GM18526 (cell line): ENCODE results near the gene SFMBT2.

Source experiments
- POLR2A ChIP-seq: IDR thresholded peaks from 3 replicates; pipeline ENCODE4 v1.6.1; 2011; ENCODE audit not compliant: insufficient read length; ENCODE audit errors: extremely low read depth

The SFMBT2 gene

DNA sequence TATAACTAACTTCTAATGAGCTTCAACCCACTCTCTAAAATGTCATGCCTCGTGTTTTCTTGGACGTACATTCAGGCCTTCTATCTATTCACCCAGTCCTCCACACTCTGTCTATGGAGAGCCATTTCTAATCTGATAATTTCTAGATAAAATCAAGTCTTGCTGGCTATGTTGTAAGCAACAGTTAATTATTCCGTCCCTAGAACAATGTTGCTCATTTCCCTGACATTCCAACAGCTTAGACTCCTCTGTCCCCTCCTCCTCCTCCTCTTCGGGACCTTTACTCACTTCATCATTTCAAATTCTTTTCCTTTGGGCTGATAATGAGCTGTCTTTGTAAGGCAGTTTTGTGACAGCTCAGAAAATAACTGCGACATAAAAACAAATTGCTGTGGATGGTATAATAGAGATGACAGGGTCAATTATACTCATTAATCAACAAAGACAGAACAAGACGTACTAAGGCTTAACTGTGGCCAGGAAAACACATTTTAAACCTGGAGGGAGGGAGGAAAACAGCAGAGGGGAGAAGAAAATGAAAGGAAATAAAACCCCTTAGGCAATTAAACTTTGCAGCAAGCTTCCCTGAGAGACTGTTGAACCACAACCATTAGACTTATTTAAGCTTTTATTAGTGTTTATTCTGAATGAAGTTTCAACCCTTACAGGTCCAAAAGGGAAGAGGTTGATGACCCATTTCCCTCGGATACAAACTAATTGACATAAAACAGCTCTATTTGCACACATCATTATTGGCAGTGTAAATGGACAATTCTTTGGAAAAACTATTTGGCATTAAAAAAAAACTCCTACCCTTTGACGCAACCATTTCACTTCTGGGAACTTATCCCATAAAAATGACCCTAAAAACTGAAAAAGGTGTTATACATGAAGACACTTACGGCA is 179.1 kb downstream of the SFMBT2 start:
- TF ChIP-seq POLR2A: no peak

DNA sequence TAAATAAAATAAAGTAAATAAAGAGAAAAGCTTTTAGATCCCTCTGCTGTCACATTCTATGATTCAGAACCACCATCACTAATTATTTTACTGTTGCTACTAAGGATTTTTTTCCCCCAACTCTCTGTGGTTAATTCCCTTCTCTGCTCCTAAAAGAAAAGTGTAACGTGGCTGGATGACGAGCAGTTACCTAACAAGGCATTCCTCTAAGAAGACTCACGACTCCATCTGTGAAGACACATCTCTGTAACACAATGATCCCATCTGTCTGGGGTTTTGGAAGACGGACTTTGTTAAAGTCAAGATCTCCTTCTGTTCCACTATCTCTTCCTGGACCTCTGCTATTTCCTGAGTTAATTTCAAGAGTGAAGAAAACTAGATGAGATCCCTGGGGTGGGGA is 179.9 kb downstream of the SFMBT2 start:
- TF ChIP-seq POLR2A: no peak

DNA sequence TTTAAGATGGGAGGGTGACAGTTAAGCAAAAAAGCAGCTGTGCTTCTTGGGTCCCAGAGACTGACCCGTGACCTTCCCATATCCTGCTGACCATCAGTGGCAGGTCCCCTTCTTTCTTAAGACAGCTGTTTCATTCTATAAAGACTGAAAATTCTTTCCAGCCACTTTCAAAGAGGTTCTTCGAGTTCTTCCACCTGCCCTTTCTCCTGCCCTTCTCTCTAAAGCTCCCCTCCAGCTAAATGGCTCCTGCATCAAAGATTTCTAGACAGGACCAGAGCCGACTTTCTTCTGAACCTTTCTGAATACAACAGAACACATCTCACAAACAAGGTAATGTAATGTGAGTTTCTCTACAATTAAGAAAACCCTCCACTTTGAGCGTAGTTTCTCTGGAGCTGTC is 180.8 kb downstream of the SFMBT2 start:
- TF ChIP-seq POLR2A: no peak

DNA sequence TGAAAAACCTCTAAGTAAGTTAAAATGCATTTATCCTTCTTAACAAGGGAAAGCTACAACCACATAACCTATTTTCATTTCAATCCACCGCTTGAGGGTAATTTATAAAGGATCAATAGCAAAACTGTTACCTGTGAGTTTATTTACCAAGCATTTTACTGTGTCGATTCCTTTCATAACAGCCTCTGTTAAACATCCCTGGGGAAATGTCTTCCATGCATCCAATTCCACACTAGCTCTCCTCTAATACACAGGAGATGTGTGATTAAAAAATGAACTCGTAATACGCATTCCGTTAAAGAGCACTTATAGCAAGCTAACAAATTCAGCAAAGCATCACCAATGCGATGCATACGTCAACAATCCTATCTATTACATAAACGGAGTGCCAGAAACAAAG is 185.7 kb downstream of the SFMBT2 start:
- TF ChIP-seq POLR2A: no peak

DNA sequence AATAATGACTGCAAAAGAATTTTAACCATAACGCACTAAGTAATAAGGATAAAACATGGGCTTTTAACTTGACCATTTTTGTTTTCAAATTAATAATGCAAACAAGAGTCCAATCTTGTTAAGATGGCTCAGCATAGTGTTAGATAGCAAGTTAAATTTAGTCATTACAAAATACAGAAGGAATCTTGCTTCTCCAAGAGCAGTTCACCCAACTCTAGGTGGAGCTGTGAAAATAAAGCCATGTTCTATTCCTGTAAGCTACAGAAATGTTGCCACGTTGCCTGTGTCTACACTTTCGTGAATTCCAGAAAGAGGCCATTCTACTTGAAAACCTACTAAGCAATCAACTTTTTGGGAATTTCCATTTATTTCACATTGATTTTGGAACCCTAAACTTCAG is 191.9 kb downstream of the SFMBT2 start:
- TF ChIP-seq POLR2A: no peak

DNA sequence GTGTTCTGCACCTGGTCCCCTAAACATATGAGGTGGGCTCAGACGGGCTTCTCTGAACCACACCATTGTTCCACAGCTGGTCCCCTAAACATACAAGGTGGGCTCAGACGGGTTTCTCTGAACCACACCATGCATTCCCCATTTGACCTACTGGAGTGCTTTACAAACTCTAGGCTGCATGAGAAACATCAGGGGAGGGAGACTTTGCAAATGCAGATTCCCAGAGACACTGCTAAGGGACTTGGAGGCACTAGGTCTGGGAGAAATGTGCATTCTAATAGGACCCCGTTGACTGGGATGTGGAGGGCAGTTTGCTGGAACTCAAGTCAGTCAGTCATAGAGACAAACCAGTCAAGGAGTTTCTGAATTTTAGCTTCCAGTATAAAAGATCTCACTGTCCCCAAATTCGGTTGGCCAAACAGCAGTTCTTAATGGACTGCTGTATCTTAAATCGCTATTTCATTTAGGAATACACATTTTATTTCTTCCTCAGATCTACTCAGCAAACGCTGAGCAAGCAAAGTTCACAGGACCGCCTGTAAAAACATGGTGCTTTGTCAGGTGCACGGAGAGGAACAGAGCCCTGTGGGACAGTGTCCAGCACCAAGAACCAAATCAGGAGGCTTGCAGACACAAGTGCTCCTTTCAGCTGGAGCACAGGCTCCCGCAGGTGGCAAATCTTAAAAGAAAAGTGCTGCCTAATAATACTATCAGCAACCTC is 198.8 kb downstream of the SFMBT2 start:
- TF ChIP-seq POLR2A: no peak

DNA sequence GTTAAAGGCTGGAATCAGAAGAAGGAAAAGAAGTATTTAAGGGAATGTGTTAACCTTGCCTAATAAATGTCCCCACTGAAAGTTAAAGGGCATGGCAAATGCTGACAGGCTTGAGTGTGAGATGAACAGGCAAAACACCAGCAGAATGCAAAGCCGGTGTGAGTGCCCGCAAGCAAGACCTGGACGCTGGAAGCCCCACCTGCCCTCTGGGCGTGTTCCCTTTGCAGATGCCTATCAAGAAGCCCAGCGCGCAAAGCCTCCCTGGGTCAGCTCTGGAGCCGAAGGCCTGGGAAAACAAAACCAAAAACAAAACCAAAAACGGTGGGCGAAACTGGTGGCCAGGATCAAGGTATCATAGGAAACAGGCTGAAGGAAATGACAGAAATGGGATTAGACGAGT is 200.3 kb downstream of the SFMBT2 start:
- no peak for TF ChIP-seq POLR2A

DNA sequence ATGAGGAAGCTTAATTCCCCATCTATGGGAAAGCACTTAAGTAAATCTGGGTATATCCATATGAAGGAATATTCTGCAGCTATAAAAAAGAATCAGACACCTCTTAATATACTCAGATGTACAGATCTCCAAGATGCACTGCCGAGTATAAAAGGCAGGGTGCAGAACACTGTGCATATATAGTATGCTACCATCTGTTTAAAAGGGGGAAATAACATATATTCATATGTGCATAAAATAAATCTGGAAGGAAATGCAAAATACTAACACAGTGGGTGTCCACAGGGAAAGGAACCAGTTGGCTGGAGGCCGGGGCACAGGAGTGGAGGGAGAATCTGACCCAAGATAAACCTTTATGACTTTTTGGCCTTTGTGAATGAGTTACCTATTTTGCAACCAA is 201.4 kb downstream of the SFMBT2 start:
- TF ChIP-seq POLR2A: no peak

DNA sequence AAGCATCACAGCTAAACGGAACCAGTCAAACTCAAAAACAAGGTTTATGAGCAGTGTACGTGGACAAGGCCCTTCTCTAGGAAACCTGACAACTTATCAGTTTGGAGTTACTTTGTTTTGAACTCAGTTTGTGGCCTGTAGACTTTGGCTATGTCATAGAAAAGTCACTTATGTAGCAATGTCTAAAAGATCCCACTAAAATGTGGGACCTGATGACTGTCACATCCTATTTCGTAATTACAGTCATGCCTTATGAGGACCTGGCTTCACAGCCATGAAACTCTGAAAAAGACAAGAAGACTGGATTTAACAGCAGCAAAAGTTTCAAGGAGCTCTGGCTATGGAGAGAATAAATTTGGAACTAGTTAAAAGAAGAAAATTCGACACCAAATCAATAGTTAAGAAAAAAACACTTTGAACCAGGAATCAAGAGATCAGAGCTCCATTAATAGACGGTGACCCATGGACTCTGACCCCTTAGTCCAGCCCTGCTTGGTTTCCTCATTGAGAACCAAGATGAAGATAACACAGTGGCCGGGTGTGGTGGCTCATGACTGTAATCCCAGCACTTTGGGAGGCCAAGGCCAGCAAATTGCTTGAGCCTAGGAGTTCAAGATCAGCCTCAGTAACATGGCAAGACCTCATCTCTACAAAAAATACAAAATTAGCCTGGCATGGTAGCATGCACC is 204.3 kb downstream of the SFMBT2 start:
- TF ChIP-seq POLR2A: no peak

DNA sequence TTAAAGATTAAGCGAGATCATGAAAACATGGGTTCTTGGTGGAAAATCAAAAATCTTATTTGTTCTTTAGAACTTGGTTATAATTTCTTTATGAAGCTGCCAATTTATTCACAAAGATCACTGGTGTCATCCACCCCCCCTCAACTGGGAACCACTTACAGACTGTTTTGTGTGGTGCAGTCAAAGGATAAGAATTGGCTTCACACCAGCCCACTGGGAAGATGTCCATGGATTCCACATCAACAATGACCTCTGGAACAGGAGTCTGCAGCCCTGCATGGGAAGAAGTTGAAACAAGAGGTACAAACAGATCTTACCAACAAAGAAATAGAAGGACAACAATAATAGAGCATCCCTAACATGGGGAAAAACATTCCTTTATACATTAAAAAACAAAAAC is 205.2 kb downstream of the SFMBT2 start:
- TF ChIP-seq POLR2A: no peak

DNA sequence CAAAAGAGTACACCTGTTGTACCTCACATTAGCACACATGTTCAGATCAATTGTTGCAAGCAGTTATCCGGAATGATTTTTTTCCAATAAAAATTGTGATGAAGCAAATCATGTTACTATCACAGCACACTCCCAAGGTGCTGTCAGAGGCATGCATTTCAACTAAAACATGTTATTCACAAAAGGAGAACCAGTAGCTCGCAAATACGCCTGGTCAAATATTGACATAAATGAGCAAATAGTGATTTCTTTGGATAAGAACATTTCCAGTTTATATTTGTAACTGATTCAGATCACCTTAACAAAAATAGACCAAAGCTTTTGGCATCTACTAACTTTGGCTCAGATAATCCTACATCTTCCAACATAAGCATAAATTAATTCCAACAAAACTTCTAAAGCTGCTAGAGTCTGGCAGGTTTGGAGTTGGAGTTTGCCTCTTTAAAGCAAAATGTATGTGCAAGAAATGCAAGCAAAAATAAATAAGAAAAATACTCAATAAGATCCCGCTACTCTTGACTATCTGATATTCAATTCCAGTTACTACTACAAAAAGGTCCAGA is 208.0 kb downstream of the SFMBT2 start:
- no peak for TF ChIP-seq POLR2A

DNA sequence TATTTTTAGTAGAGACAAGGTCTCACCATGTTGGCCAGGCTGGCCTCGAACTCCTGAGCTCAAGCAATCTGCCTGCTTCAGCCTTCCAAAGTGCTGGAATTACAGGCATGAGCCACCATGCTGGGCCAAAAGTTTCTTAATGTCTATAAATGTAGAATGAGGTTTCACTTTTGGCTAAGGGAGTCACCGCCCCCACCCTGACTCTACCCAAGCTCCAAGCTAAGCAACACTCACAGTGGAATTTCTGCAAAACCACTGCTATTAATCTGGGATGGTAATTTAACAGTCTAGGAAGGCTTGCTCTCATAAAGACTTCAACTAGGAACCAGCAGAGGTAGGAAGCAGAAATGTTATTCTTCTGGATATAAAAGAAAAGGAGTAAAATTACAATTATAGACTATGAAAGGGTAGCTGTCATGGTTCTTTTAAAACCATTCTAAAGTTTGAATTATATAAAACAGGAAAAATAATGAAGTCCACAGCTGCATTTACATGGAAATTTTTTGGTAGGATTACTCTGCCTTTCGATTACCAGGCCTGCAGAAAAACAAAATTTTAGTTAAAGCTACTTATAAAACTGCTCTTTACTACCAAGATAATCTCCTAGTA is 211.6 kb downstream of the SFMBT2 start:
- no peak for TF ChIP-seq POLR2A

DNA sequence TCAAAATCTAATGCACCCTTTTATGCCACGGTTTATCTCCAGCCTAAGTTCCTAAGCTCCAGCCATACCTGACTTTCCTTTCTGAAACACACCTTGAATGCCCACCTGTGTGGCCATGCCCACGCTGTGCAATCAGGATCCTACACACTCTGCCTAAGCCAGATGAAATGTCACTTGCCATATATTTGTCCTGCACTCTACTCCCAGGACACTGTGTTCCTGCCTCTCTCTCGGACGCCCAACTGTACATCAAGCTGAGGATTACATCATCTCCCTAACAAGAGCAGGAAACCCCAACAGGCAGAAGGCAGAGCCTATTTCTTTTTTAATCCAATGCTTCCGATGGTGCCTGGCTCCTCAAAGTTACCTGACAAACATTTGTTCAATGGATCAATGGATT is 214.6 kb downstream of the SFMBT2 start:
- no peak for TF ChIP-seq POLR2A

DNA sequence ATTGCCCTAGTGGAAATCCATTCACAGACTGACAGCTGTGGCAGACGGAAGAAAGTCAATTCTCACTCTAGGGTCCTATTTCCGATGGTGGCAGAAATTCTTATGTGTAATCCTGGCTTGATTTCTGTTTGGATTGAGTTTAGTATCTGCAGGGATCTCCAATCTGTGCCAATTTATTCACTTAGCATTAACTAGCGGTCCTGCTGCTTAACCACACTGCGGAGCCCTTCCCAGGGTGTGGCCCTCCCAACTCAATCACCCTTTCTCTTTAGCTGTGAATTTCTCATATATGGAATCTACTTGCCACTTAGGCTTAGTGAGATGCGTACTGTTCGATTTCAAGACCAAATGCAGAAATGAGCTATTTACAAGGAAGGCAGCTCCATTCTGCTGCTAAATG is 215.7 kb downstream of the SFMBT2 start:
- no peak for TF ChIP-seq POLR2A

DNA sequence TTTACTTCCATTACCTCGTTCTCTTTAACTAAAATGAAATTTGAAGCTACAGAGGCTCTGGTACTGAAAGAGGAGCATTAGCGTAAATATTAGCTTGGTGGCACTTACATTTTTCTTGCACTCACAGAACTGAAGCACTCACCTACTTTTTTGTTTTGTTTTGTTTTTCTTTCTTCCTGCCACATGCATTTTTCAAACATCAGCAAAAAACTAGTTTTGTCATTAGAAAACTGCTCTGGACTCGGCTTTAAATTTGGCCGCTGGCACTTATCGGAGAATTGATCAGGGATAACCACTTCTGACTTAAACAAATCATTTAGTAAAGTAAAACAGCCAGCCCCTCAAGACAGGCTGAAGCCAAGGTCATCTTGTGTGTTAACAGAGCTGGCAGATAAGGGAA is 216.3 kb downstream of the SFMBT2 start:
- no peak for TF ChIP-seq POLR2A
